ENCODE data around the gene AKTIP.

AKTIP gene

GRCh38 chr16:53510704-53511070, 7.7 kb upstream of the AKTIP start:
- Histone ChIP-seq H3K27ac (ENCODE audit: poor library complexity, severe bottlenecking) (no peak overlapping the region), H3K9me3 (ENCODE audit: severe bottlenecking) (no peaks in the 10 kb centered on the region), H3K4me1 (ENCODE audit: insufficient read depth, poor library complexity, severe bottlenecking) (no peaks in the 10 kb centered on the region), H3K27me3 (ENCODE audit: insufficient read depth, poor library complexity, severe bottlenecking) (no peaks in the 10 kb centered on the region), H3K4me3 (ENCODE audit: severe bottlenecking) (no peak overlapping the region), H3K36me3 (ENCODE audit: low read depth) (no peaks in the 10 kb centered on the region)
- peak; percentile 76 for TF ChIP-seq CTCF (IDR thresholded peaks at IDR 0.05; ENCODE audit: poor library complexity, severe bottlenecking)
- ATAC-seq (ENCODE audit: low read depth) = 0 out of 3 replicates have a peak, but pooled peaks have one; percentile 10
- DNase-seq (ENCODE audit: low spot score) = no peak

- Histone ChIP-seq H3K36me3 (ENCODE audit: low read depth) (no peaks in the 10 kb centered on the region), H3K27me3 (ENCODE audit: insufficient read depth, poor library complexity, severe bottlenecking) (no peaks in the 10 kb centered on the region), H3K4me3 (ENCODE audit: severe bottlenecking) (no peak overlapping the region), H3K9me3 (ENCODE audit: severe bottlenecking) (no peaks in the 10 kb centered on the region), H3K4me1 (ENCODE audit: insufficient read depth, poor library complexity, severe bottlenecking) (no peaks in the 10 kb centered on the region), H3K27ac (ENCODE audit: poor library complexity, severe bottlenecking) (no peak overlapping the region)
- DNase-seq (ENCODE audit: low spot score) (no peak), ATAC-seq (ENCODE audit: low read depth) (peak; percentile 80)
- peak; percentile 97 for TF ChIP-seq CTCF (IDR thresholded peaks at IDR 0.05; ENCODE audit: poor library complexity, severe bottlenecking)
Measured at GRCh38 chr16:53509906-53510703, 7.1 kb upstream of the AKTIP start.

- Histone ChIP-seq H3K9me3 (ENCODE audit: severe bottlenecking) (no peaks in the 10 kb centered on the region), H3K36me3 (ENCODE audit: low read depth) (no peaks in the 10 kb centered on the region), H3K27ac (ENCODE audit: poor library complexity, severe bottlenecking) (no peak overlapping the region), H3K4me1 (ENCODE audit: insufficient read depth, poor library complexity, severe bottlenecking) (peaks cover 5% of the 10 kb centered on the region), H3K4me3 (ENCODE audit: severe bottlenecking) (no peak overlapping the region), H3K27me3 (ENCODE audit: insufficient read depth, poor library complexity, severe bottlenecking) (no peaks in the 10 kb centered on the region)
- no peak for TF ChIP-seq CTCF (IDR thresholded peaks at IDR 0.05; ENCODE audit: poor library complexity, severe bottlenecking)
- ATAC-seq (ENCODE audit: low read depth) (no peak), DNase-seq (ENCODE audit: low spot score) (no peak)
Measured at GRCh38 chr16:53507464-53508179, 4.6 kb upstream of the AKTIP start.

GRCh38 chr16:53506254-53506653, 3.2 kb upstream of the AKTIP start:
- ATAC-seq (ENCODE audit: low read depth) (no peak), DNase-seq (ENCODE audit: low spot score) (no peak)
- H3K4me3 ChIP-seq (ENCODE audit: severe bottlenecking) = no peak overlapping the region
- peaks cover 12% of the 10 kb centered on the region for H3K4me1 ChIP-seq (ENCODE audit: insufficient read depth, poor library complexity, severe bottlenecking)
- no peak for TF ChIP-seq CTCF (IDR thresholded peaks at IDR 0.05; ENCODE audit: poor library complexity, severe bottlenecking)
- H3K36me3 ChIP-seq (ENCODE audit: low read depth) = no peaks in the 10 kb centered on the region
- H3K27me3 ChIP-seq (ENCODE audit: insufficient read depth, poor library complexity, severe bottlenecking) = no peaks in the 10 kb centered on the region
- H3K9me3 ChIP-seq (ENCODE audit: severe bottlenecking) = no peaks in the 10 kb centered on the region
- H3K27ac ChIP-seq (ENCODE audit: poor library complexity, severe bottlenecking) = no peak overlapping the region

- H3K9me3 ChIP-seq (ENCODE audit: severe bottlenecking) = no peaks in the 10 kb centered on the region
- DNase-seq (ENCODE audit: low spot score) (no peak), ATAC-seq (ENCODE audit: low read depth) (no peak)
- peaks cover 18% of the 10 kb centered on the region for H3K4me1 ChIP-seq (ENCODE audit: insufficient read depth, poor library complexity, severe bottlenecking)
- H3K27me3 ChIP-seq (ENCODE audit: insufficient read depth, poor library complexity, severe bottlenecking) = no peaks in the 10 kb centered on the region
- peak overlapping the region; percentile 38 for H3K27ac ChIP-seq (ENCODE audit: poor library complexity, severe bottlenecking)
- no peak for TF ChIP-seq CTCF (IDR thresholded peaks at IDR 0.05; ENCODE audit: poor library complexity, severe bottlenecking)
- H3K4me3 ChIP-seq (ENCODE audit: severe bottlenecking) = no peak overlapping the region
- H3K36me3 ChIP-seq (ENCODE audit: low read depth) = no peaks in the 10 kb centered on the region
Measured at GRCh38 chr16:53504665-53505064, 1.7 kb upstream of the AKTIP start.
